HG03280 (cell line): ENCODE measurements around the gene RILP.

Source experiments
- ATAC-seq: cut with Tn5 transposase; IDR thresholded peaks from one replicate; pipeline ENCODE4 v1.9.1; 2021; ENCODE audit warnings: mild to moderate bottlenecking, moderate library complexity; ENCODE audit not compliant: unreplicated experiment

The RILP gene

DNA sequence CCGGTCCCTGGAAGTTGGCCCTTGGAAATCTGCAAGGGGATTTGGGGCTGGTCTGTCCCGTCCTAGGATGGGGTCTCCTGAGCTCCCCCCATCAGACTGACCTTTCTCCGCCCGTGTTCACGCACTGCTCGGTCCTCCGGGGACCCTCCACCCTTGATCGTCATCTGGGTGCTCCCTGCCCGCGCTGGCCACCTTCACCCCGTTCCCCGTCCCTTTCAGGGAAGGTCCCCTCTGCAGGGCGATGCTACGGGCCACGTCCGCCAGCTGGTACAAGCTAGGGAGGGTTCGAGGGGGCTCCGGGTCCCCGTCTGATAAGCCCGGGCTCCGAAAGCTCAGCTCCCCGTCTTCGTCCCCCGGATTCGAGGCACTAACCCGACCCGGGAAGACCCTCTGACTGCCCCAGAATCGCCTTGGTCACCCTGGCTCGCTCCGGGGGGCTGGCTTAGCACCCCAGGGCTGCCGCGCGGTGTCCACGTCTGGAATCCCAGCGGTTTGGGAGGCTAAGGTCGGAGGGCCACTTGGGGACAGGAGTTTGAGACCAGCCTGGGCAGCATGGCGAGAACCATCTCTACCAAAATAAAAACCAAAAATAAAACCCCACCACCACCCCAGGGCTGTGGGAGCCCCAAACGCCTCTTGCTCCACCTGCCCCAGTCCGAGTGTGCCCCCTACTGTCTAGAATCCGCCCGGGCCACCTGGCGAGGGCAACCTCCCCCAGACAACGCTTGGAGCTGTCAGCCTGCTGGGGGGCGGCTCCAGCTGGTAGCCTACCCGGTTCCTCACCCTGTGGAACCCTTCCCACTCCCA is 20.0 kb downstream of the RILP start:
- ATAC-seq: no peak

DNA sequence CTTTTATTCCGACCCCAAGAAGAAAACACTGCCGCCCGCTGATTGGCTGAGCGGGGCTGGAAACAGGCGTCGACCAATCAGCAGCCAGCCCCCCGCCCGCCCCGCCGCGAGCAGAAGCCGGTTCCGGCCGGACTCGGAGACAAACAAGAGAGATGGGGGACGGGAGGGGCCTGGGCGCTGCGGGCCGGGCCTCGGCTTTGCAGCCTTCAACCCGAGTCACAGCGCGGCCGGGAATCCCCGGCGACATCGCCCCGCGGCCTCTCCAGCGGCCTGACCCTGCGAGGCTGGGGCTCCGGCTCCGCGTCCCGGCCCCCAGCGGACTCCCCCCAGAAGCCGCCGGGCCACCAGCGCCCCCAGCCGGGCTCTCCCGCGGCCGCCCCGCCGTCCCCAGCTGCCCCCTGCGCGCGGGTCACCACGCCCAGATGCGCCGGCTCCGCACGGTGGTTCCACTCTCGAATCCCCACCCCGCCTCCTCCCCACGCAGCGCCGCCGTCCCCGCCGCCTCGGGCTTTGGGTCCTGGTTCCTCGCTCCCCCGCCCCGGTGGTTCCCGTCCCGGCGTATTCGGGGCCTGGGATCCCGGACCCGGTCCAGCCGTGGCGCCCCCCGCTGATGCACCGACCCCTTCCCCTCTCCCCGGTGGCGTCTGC is 20.7 kb downstream of the RILP start:
- ATAC-seq: peak; percentile 54

DNA sequence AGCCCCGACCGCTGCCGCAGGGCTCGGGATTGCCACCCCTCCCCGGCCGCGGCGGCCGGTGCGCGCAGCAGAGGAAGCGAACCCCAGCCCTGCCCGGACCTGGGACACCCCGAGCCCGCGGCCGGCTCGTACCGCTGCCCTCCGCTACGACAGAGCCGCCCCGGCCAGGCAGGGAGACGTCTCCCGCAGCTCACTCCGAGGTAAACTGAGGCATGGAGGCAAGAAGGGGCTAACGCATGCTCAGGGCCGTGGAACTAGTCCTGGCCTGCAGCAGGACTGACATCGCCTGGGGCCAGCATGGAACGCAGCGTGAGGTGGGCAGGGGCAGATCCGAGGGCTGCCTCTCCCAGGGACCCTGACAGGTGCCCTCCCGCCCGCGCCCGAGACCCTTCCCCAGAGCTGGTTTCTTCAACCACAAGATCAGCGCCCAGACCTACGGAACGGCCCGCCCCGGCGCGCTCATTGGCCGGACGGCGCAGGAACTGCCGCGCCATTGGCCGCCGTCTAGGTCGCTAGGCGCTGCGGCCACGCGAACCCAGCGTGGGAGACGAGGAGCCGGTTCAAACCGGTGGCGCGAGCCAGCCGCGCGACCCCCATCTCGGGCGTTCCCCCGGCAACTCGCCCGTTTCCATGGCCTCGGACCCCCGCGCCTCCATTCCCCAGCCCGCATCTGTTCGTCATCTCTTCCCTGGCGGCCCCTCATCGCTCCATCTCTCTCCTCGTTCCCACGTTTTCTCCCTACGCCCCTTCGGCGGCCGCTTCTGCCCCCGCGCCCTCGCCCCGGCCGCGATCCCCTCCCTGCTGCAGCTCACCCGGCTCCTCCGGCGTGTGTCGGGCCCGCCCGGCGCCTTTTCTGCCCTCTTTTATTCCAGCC is 21.4 kb downstream of the RILP start, which contains the start of gene SLC43A2:
Gene SLC43A2, minus strand, starts transcription at position 853 of the 874 bp plus-strand sequence. CDS start 960 bp downstream, outside the sequence.
- peak; percentile 56 for ATAC-seq

DNA sequence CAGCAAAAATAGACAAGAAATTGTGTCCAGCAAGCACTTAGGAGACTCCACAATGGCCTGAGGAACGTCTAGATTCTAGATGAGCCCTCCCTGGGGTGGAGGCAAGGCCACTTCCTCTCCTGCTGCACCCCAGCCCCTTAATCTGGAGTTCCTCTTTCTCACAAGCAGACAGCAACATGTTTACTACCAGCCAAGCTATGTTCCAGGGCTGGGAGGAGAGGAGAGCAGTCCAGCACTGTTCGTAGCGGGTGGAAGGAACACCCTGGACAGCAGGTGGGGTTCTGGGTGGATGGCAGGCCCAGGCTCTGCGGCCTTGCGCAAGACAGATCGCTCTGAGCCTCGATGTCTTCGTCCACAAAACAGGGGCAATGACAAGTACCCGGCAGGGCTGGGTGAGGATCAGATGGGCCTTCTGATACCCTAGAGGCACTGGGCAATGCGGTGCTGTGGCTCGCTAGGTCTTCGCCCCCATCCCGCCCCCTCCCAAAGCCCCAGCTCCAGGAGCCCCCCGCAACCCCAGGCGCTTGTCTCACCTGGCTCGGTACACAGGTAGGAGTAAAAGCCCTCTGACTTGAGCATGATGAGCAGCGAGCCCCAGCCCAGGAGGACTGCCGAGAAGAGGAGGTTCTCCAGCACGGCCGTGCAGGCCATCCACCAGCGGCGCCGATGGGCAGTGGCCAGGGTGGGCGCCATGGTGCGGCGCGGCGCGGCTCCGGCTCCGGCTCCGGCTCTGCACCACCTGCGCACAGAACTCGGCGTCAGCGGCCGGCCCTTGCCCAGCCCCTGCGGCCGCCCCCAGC is 22.3 kb downstream of the RILP start:
- no peak for ATAC-seq

DNA sequence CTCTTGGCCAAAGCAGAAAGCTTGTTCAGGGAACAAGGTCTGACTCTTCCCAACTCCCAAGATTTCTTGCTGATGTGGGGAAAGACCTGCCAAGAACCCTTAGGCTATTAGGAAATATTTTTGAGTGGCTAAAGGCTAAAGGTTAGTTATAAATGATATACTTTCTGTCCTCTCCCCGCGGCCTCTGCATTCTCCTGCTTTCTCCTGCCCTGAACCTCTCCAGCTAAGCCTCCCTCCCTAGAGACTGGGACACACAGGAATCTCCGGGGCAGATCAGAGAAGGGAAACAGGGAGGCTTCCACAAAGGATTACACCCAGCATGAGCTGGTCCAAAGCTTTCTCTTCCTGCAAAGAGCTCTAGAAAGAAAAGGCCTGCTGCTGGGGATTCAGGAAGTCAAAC is 23.3 kb downstream of the RILP start:
- ATAC-seq: no peak

DNA sequence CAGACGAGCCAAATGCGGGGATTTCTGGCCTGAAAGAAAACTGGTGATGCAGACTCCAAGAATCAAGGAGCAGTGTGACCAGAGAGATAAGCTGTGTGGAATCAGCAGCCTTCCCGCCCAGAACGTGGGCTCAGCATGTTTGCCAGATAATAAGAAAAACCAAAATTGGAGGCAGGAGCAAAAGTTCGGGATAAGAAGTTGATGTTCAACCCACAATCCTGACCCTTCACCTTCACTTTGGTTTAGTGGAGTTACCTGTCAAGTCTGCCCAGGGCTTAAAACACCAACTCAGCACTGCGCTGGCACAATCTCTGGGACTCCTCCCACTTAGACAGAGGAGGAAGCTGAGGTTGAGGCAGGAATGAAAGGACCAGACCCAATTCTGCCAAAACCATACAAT is 24.1 kb downstream of the RILP start:
- ATAC-seq: no peak

DNA sequence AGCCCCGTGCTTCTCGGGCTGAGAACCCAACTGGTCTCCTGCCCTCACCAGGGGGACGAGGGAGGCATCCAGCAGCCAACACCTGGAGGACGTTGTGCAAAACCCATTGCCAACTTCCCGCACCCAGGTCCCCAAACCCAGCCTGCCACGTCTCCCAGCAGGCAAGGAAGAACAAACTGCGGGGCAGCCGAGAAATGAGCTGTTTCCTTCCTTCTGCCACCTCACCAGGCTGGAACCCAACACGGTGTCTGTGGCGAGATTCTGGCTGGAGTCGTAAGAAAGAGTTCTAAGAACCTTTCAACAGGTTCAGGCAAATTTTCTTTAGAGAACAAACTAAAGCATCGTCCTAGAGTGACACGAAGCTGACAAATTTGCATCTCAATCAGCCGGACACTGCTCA is 24.6 kb downstream of the RILP start:
- no peak for ATAC-seq

DNA sequence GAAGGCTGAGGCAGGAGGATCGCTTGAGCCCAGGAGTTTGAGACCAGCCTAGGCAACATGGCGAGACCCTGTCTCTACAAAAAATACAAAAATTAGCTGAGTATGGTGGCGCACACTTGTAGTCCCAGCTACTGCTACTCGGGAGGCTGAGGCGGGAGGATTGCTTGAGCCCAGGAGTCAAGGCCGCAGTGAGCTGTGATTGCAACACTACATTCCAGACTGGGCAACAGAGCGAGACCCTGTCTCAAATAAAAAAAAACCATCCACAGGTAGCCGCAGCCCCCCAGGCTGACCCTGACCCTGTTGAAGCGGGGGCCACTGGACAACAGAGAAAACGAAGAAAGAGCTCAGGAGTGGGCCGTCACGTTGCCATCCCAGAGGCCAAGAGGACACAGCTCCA is 25.0 kb downstream of the RILP start:
- no peak for ATAC-seq

DNA sequence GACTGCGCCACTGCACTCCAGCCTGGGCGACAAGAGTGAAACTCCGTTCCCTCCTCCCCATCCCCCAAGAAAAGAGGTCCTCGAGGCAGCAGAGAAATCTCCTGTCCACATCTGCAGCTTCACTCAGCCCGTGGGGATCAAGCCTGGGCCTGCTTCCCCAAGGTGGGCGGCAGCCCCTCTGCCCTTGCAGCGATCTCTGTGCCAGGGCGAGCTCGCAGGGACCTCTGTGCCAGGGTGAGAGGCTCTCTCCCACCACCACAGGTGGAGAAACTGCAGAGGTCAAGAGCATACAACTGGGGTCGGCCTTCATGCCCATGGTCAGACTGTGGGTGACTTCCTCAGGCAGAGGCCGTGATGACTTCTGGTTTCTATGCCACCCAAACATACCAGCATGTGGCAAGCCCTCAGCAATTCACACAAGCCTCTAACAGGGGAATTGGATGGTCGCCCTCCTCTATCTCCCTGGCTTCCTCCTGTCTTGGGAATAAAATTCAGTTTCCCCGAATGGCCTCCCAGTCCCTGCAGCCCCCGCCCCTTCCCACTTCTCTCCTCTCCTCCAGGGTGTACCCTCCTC is 26.5 kb downstream of the RILP start:
- ATAC-seq: no peak

DNA sequence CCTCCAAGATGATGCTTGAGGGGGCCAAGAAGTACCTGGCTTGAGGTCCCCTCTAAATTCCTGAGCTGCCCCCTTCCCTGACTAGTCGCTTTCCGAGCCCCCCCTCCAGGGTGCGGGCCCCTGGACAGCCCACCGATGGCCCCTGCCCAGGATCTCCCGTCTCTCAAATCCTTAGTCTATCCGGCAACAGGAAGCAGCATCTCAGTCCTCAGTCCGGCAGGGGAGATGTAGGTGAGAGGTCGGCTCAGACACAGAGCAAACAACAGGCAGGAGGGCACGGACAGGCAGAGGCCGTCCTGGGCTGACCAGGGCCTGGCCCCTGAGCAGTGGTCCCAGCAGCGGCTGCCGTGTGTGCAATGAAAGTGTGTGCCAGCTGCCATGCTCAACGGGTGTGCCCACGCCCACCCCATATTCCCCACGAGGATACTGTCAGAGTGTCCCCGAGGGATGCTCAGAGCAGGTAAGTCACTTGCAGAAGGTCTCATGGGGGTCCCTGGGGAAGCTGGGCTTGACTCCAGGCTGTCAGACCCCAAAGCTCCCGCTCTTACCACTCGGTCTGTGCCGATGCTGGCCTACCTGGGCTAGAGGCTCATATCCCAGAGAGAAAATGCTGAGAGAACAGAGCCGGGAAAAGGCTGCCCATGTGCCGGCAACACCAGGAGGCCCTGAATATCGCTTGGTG is 28.3 kb downstream of the RILP start:
- ATAC-seq: no peak

DNA sequence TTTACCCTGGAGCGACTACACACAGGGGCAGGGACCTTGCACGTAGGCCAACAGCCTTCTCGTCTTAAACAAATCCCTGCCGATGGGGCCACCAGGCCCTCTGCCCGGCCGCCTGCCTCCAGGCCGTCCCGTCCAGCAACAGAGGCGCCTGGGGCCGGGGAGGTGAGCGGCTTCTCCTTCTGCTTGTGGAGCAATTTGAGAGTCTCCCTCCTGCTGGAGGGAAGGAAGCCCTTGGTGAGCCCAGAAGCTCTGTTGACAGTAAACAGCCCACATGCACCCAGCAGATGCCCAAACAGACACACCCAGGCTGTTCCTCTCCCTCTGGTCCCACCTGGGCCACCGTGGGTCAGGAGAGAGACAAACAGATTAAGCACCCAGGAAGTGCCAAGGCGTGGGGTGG is 29.2 kb downstream of the RILP start:
- ATAC-seq: no peak

DNA sequence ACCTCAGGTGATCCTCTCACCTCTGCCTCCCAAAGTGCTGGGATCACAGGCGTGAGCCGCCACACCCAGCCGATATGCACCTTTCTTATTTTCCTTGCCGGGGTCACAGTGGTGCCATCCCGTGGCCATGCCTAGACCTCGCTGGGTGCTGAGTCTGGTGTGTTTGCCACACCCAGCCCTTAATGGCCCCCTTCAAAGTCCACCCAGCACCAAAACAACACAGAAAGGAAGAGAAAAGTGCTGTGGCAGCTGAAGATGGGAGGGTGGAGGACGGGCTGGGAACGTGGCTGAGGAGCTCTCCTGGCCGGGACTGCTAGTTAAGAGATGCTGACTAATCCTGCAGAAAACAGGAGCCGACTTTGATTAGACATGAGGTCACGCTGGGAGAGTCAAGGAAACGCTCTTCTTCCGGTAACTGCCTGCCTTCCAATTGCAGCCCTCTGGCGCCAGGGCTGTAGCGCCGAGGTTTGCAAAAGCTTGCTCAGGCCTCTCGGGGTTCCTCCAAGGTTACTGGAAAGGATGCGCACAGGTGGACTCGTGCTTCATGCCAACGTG is 32.0 kb downstream of the RILP start:
- no peak for ATAC-seq

DNA sequence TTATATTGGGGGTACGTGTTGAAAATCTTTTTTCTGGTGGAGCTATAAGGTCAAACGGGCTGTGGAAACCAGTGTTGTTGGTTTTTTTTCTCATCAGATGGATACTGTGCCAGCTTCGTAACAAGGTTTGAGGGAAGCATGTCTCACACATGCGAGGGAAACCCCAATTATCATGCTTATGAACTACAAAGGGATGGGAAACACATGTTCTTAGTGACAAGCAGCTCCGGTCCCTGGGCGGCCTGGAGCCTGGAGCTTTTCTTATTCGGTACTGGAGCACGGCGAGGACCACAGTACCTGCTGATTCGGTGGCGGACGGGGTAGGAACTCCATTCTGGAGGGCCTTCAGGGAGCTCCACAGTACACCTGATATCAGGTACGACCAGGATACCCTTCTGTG is 33.6 kb downstream of the RILP start:
- no peak for ATAC-seq

DNA sequence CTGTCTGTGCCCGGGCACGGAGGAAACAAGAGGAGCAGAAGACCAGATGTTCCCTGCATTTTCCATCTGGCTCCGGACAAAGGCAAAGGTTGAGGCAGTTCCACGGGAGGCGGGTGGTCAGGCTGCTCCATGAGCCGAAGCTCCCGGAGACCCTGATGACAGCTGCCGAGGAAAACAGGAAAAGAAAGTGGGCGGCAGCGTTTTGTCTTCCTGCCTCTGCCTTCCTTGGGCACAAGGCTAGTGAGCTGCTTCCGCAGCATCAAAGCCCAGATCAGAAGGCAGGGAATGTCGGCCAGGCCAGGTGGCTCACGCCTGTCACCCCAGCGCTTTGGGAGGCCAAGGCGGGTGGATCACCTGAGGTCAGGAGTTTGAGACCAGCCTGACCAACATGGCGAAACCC is 37.3 kb downstream of the RILP start:
- ATAC-seq: no peak

DNA sequence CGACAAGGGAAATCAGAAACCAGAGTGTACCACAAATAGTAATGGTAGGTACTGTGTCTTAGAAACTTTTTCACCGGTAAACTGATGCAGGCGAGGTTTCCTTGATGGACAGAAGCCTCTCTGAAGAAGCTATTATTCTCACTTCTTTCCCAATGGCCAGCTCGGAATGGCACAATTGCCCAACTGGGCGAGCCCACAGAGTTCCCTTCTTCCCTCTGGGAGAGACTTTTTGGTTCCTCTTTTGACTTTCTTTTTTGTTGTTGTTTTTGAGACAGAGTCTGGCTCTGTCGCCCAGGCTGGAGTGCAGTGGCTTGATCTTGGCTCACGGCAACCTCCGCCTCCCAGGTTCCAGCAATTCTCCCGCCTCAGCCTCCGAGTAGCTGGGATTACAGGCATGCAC is 38.0 kb downstream of the RILP start:
- ATAC-seq: no peak

DNA sequence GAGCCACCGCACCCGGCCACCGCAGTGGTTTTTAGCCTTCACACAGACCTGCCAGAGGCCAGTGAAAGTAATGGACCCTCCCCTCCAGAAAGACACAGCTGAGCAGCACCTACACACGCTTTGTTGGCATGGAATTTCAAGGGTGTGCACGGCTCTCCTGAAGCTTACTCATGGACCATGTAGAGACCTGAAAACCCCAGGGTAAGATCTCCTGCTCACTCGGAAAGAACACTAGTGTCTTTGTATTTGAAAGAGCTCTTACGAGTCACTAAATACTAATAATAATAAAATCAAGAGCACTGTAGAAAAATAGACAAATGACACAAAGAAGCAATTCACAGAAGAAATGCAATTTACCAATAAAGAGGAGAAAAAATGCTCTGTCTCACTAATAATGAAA is 41.0 kb downstream of the RILP start:
- no peak for ATAC-seq

DNA sequence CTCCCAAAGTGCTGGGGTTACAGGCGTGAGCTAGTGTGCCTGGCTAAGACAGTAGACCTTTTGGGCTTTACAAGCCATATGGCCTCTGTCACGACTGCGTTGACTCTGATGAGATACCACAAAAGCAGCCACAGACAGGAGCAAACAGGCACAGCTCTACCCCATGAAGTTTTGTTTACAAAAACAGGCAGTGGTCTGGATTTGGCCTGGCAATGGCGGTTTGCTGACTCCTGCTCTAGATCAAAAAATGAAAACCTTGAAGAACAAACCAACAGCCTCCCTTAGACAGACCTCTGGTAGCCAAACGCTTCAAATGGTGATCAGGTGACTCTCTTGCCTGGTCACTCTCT is 41.7 kb downstream of the RILP start:
- no peak for ATAC-seq

DNA sequence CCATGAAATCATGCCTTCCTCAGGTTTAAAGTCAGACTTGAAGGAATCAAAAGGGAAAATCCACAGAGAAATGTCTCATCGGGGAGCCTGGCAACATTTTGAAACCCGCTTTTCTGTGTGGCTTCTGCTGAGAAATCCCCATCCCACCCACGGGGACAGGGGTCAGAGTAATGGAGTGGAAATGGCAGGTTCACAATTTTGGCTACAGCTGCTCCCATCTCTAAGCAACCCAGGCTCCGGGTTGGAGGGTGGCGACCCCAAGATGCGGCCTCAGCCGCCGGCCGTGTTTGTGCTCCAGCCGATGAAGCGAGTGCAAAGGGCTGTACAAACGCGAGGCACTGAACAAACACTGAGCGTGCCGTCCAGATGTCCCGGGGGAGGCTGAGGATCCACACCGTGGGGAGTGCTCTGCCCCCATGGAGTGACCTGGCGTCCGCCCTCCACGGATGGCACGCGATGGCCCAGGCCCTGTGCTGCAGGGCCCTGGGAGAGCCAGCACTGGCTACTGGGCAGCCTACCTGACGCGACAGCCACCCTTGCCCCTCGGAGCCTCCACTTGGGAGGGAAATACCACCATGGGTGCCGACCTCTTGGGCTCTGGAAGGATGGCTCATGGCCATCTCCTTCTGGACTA is 43.2 kb downstream of the RILP start:
- peak; percentile 19 for ATAC-seq

DNA sequence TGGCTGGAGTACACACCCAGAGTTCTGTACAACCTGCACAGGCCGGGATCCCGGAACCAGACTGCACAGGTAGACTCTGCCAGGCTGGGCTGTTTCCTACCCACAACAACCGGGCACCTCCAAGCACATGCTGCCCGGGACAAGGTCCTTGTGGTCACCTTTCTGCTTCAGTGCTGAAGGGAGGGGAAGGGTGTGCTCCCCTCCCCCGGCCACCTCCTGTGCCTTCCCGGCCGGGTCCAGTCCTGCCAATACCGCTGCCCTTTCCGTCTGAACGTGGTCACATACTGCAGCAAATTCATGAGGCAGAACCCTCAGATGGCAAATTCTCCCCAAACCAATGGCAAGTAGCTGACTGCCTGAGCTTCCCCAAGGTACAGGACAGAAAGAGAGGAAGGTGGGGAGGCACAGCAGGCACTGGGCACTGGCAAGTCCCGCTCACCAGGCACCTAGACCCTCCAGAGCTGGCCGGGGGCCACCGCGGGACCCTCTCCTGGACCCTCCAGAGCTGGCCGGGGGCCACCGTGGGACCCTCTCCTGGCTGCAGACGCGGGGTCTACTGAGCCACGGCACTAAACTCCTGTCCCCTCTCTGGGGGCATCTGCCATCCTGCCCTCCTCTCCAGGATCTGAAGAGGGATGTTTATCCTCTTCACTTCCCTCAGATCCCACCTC is 43.9 kb downstream of the RILP start:
- ATAC-seq: no peak
